GM23338 (cell line): ENCODE results near the gene VSIG8. TPM values are rescaled to one million over a fixed set of nuclear protein-coding genes. Genes with fewer than 3 reads are reported as not detected.

Experiments used
- ATAC-seq: fragments of 200-7000 bp; cut with Tn5 transposase; 3 replicates; pipeline ENCODE4 v1.9.1; 2020
- DNase-seq: peaks from one replicate; pipeline ENCODE4 v3.0.0-alpha.2; 2015; ENCODE audit warnings: low spot score
- H2AFZ ChIP-seq: fragments of 200-600 bp; sonication (generic); 2 replicates; pipeline ENCODE4 v1.8.0; 2016; ENCODE audit warnings: antibody characterized with exemption, mild to moderate bottlenecking, moderate library complexity
- H3F3A ChIP-seq: fragments of 200-600 bp; sonication (generic); replicated peaks from 2 replicates; pipeline ENCODE4 v1.8.0; 2017; ENCODE audit warnings: antibody characterized with exemption, mixed run types, low read depth
- H3K27ac ChIP-seq: fragments of 200-600 bp; sonication (generic); 2 replicates; pipeline ENCODE4 v1.6.1; 2016; ENCODE audit warnings: low read depth
- H3K27me3 ChIP-seq: fragments of 200-600 bp; sonication (generic); 2 replicates; pipeline ENCODE4 v1.8.0; 2016; ENCODE audit warnings: mild to moderate bottlenecking, mixed run types, moderate library complexity; ENCODE audit not compliant: insufficient read depth
- H3K36me3 ChIP-seq: fragments of 200-600 bp; sonication (generic); 2 replicates; pipeline ENCODE4 v1.8.0; 2016; ENCODE audit warnings: mild to moderate bottlenecking; ENCODE audit not compliant: insufficient read depth
- H3K4me1 ChIP-seq: fragments of 200-600 bp; sonication (generic); 2 replicates; pipeline ENCODE4 v1.8.0; 2016; ENCODE audit warnings: mild to moderate bottlenecking, moderate library complexity; ENCODE audit not compliant: insufficient read depth
- H3K4me2 ChIP-seq: fragments of 200-600 bp; sonication (generic); 2 replicates; pipeline ENCODE4 v1.7.1; 2017; ENCODE audit warnings: mixed run types
- H3K4me3 ChIP-seq: fragments of 200-600 bp; sonication (generic); 2 replicates; pipeline ENCODE4 v1.6.1; 2016; ENCODE audit warnings: mixed run types
- H3K79me2 ChIP-seq: fragments of 200-600 bp; sonication (generic); replicated peaks from 2 replicates; pipeline ENCODE4 v1.8.0; 2017; ENCODE audit warnings: mild to moderate bottlenecking; ENCODE audit not compliant: insufficient read depth
- H3K9me2 ChIP-seq: fragments of 200-600 bp; sonication (generic); 2 replicates; pipeline ENCODE4 v1.8.0; 2017; ENCODE audit not compliant: insufficient read depth
- H4K20me1 ChIP-seq: fragments of 200-600 bp; sonication (generic); replicated peaks from 2 replicates; pipeline ENCODE4 v1.8.0; 2017; ENCODE audit warnings: mild to moderate bottlenecking; ENCODE audit not compliant: insufficient read depth
- H3K27ac Mint-ChIP-seq: 2 replicates; pipeline ENCODE4 v1.8.0; 2020; ENCODE audit warnings: inconsistent platforms, mild to moderate bottlenecking, moderate library complexity, mixed read lengths
- H3K27me3 Mint-ChIP-seq: 3 replicates; pipeline ENCODE4 v1.8.0; 2022; ENCODE audit warnings: low read depth, mild to moderate bottlenecking, moderate library complexity, mixed read lengths, inconsistent platforms; ENCODE audit not compliant: insufficient read depth, poor library complexity
- H3K36me3 Mint-ChIP-seq: 3 replicates; pipeline ENCODE4 v1.8.0; 2021; ENCODE audit warnings: low read depth, mild to moderate bottlenecking, inconsistent platforms, moderate library complexity, mixed read lengths
- H3K4me1 Mint-ChIP-seq: 3 replicates; pipeline ENCODE4 v1.8.0; 2020; ENCODE audit warnings: mild to moderate bottlenecking, inconsistent platforms, mixed read lengths
- H3K4me3 Mint-ChIP-seq: 3 replicates; pipeline ENCODE4 v1.8.0; 2021; ENCODE audit warnings: moderate library complexity, mild to moderate bottlenecking, inconsistent platforms, mixed read lengths
- H3K9me3 Mint-ChIP-seq: 3 replicates; pipeline ENCODE4 v1.8.0; 2020; ENCODE audit warnings: moderate library complexity, mild to moderate bottlenecking, inconsistent platforms, mixed read lengths
- CREB1 ChIP-seq: fragments of 250-450 bp; sonication (Bioruptor Pico); IDR thresholded peaks from 2 replicates; pipeline ENCODE4 v1.5.0; 2020; ENCODE audit warnings: low read depth, mild to moderate bottlenecking, moderate library complexity
- EZH2 ChIP-seq: fragments of 200-600 bp; sonication (generic); IDR thresholded peaks from one replicate; pipeline ENCODE4 v1.8.0; 2017; ENCODE audit warnings: antibody characterized with exemption, mild to moderate bottlenecking, low read depth; ENCODE audit not compliant: unreplicated experiment
- NANOG ChIP-seq: IDR thresholded peaks from 2 replicates; pipeline ENCODE4 v1.6.1; 2016; ENCODE audit warnings: antibody characterized with exemption, borderline replicate concordance
- ZNF114 ChIP-seq: fragments of 250-450 bp; sonication (Bioruptor Pico); IDR thresholded peaks from 2 replicates; pipeline ENCODE4 v1.5.0; 2020; ENCODE audit warnings: mild to moderate bottlenecking, moderate library complexity
- polyA plus RNA-seq: library from polyadenylated mRNA; unstranded; fragments of >200 nt; fragmentation: Nextera tagmentation; extraction: Ambion mirVana; gene quantifications from 2 replicates; pipeline ENCODE4 v1.2.1, GENCODE V29; 2016
- total RNA-seq: library from RNA; depleted of rRNA; stranded (reverse); fragments of >200 nt; shearing (Covaris generic); gene quantifications from 2 replicates; pipeline ENCODE4 v1.2.3, GENCODE V29; 2014
- TF ChIP-seq, protein P1 (sequence below): fragments of 250-450 bp; sonication (Bioruptor Pico); IDR thresholded peaks from 2 replicates; pipeline ENCODE4 v1.5.0; 2020; ENCODE audit warnings: mild to moderate bottlenecking, moderate library complexity
- TF ChIP-seq, protein P2 (sequence below): IDR thresholded peaks from one replicate; pipeline ENCODE4 v1.6.1; 2018; ENCODE audit warnings: antibody characterized with exemption; ENCODE audit not compliant: unreplicated experiment

The VSIG8 gene
- total and polyA plus RNA-seq, 2 experiments from 2014 or later, result not detected

DNA sequence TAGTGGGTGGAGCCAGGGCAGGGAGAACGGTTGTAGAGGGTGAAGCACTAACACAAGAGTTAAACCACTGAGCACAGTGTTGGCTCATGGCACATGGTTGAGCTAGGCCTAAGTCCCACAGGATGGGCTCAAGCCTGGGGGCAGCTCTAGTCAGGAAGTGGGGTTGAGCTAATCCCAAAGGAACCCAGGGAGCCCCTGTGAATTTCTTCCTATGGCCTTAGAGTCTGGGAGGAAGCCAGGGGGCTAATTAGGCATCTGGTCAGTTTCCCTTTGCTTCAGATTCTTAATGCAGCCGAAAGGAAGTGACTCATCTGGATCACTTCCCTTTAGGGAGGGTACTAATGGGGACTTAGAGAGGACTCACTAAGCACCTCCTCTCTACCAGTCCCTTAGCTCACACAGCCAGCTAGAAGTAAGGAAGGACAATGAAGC, 27.4 kb upstream of the VSIG8 start (continued):
- TF ChIP-seq, protein P1, sequence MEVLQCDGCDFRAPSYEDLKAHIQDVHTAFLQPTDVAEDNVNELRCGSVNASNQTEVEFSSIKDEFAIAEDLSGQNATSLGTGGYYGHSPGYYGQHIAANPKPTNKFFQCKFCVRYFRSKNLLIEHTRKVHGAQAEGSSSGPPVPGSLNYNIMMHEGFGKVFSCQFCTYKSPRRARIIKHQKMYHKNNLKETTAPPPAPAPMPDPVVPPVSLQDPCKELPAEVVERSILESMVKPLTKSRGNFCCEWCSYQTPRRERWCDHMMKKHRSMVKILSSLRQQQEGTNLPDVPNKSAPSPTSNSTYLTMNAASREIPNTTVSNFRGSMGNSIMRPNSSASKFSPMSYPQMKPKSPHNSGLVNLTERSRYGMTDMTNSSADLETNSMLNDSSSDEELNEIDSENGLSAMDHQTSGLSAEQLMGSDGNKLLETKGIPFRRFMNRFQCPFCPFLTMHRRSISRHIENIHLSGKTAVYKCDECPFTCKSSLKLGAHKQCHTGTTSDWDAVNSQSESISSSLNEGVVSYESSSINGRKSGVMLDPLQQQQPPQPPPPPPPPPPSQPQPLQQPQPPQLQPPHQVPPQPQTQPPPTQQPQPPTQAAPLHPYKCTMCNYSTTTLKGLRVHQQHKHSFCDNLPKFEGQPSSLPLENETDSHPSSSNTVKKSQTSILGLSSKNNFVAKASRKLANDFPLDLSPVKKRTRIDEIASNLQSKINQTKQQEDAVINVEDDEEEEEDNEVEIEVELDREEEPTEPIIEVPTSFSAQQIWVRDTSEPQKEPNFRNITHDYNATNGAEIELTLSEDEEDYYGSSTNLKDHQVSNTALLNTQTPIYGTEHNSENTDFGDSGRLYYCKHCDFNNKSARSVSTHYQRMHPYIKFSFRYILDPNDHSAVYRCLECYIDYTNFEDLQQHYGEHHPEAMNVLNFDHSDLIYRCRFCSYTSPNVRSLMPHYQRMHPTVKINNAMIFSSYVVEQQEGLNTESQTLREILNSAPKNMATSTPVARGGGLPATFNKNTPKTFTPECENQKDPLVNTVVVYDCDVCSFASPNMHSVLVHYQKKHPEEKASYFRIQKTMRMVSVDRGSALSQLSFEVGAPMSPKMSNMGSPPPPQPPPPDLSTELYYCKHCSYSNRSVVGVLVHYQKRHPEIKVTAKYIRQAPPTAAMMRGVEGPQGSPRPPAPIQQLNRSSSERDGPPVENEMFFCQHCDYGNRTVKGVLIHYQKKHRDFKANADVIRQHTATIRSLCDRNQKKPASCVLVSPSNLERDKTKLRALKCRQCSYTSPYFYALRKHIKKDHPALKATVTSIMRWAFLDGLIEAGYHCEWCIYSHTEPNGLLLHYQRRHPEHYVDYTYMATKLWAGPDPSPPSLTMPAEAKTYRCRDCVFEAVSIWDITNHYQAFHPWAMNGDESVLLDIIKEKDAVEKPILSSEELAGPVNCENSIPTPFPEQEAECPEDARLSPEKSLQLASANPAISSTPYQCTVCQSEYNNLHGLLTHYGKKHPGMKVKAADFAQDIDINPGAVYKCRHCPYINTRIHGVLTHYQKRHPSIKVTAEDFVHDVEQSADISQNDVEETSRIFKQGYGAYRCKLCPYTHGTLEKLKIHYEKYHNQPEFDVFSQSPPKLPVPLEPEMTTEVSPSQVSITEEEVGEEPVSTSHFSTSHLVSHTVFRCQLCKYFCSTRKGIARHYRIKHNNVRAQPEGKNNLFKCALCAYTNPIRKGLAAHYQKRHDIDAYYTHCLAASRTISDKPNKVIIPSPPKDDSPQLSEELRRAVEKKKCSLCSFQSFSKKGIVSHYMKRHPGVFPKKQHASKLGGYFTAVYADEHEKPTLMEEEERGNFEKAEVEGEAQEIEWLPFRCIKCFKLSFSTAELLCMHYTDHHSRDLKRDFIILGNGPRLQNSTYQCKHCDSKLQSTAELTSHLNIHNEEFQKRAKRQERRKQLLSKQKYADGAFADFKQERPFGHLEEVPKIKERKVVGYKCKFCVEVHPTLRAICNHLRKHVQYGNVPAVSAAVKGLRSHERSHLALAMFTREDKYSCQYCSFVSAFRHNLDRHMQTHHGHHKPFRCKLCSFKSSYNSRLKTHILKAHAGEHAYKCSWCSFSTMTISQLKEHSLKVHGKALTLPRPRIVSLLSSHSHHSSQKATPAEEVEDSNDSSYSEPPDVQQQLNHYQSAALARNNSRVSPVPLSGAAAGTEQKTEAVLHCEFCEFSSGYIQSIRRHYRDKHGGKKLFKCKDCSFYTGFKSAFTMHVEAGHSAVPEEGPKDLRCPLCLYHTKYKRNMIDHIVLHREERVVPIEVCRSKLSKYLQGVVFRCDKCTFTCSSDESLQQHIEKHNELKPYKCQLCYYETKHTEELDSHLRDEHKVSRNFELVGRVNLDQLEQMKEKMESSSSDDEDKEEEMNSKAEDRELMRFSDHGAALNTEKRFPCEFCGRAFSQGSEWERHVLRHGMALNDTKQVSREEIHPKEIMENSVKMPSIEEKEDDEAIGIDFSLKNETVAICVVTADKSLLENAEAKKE, result no peak
- TF ChIP-seq CREB1 (CRISPR knock-in tag) (no peak), NANOG (no peak)

DNA sequence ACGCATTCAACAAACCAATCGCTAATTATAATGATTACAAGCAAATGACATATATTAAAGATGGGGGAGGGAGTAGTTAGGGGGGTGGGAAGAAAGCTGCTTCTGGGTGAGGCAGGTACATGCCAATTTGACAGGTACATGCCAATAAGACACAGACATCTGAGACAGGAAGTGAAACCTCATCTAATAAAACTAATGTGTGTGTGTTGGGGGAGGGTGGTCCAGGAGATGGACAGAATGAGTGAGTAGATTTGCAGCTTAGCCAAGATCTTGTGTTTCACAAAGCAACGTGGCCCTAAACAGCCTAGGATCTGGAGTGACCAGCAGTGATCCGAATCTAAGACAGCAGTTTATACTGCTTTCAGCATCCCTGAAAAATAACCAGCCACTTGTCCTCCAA, 26.7 kb upstream of the VSIG8 start:
- no peak for ATAC-seq
- Histone ChIP-seq H3K9me2 (no peaks in the 10 kb centered on the region), H2AFZ (no peak overlapping the region), H3K36me3 (no peaks in the 10 kb centered on the region; the same call in 1 of the 2 replicates), H4K20me1 (no peaks in the 10 kb centered on the region), H3K4me1 (no peaks in the 10 kb centered on the region), H3K27ac (no peak overlapping the region), H3K4me2 (no peak overlapping the region), H3K4me3 (no peak overlapping the region), H3K79me2 (no peaks in the 10 kb centered on the region), H3F3A (no peaks in the 10 kb centered on the region), H3K27me3 (no peaks in the 10 kb centered on the region)
- peaks cover 2% of the 10 kb centered on the region for H3K27me3 Mint-ChIP-seq
- DNase-seq, result no peak
- no peaks in the 10 kb centered on the region; the same call in 2 of the 3 replicates for H3K9me3 Mint-ChIP-seq
- H3K27ac Mint-ChIP-seq, result no peak overlapping the region
- no peaks in the 10 kb centered on the region for H3K36me3 Mint-ChIP-seq
- H3K4me3 Mint-ChIP-seq, result no peak overlapping the region
- peaks cover 9% of the 10 kb centered on the region for H3K4me1 Mint-ChIP-seq
- TF ChIP-seq ZNF114 (CRISPR knock-in tag) (no peak), EZH2 (no peak), CREB1 (CRISPR knock-in tag) (no peak)
- TF ChIP-seq, protein P1, result no peak
- TF ChIP-seq, protein P2, sequence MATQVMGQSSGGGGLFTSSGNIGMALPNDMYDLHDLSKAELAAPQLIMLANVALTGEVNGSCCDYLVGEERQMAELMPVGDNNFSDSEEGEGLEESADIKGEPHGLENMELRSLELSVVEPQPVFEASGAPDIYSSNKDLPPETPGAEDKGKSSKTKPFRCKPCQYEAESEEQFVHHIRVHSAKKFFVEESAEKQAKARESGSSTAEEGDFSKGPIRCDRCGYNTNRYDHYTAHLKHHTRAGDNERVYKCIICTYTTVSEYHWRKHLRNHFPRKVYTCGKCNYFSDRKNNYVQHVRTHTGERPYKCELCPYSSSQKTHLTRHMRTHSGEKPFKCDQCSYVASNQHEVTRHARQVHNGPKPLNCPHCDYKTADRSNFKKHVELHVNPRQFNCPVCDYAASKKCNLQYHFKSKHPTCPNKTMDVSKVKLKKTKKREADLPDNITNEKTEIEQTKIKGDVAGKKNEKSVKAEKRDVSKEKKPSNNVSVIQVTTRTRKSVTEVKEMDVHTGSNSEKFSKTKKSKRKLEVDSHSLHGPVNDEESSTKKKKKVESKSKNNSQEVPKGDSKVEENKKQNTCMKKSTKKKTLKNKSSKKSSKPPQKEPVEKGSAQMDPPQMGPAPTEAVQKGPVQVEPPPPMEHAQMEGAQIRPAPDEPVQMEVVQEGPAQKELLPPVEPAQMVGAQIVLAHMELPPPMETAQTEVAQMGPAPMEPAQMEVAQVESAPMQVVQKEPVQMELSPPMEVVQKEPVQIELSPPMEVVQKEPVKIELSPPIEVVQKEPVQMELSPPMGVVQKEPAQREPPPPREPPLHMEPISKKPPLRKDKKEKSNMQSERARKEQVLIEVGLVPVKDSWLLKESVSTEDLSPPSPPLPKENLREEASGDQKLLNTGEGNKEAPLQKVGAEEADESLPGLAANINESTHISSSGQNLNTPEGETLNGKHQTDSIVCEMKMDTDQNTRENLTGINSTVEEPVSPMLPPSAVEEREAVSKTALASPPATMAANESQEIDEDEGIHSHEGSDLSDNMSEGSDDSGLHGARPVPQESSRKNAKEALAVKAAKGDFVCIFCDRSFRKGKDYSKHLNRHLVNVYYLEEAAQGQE, result no peak
